ENCODE measurements around the gene TMEM247.

Gene TMEM247

DNA sequence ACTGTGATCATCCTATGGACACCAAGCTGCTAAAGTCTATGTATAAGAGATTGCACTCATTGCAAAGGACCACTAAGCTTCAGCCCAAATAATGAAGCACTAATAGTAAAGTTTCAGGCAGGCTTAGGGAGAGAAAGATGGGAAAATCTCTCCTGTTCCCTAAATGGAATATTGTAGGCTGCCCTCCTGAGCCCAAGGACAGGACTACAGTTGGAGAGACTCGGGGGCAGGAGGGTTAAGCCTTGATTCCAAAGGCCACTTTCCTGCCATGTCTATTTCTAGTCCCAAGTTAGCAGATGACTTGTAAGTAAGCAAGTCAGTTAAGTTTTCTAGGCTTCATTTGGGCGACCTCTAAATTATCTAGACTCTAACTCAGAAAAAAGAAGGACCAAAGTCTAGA, 9.0 kb downstream of the TMEM247 start:
- DNase-seq (ENCODE audit: low read depth, low spot score) = no peak

DNA sequence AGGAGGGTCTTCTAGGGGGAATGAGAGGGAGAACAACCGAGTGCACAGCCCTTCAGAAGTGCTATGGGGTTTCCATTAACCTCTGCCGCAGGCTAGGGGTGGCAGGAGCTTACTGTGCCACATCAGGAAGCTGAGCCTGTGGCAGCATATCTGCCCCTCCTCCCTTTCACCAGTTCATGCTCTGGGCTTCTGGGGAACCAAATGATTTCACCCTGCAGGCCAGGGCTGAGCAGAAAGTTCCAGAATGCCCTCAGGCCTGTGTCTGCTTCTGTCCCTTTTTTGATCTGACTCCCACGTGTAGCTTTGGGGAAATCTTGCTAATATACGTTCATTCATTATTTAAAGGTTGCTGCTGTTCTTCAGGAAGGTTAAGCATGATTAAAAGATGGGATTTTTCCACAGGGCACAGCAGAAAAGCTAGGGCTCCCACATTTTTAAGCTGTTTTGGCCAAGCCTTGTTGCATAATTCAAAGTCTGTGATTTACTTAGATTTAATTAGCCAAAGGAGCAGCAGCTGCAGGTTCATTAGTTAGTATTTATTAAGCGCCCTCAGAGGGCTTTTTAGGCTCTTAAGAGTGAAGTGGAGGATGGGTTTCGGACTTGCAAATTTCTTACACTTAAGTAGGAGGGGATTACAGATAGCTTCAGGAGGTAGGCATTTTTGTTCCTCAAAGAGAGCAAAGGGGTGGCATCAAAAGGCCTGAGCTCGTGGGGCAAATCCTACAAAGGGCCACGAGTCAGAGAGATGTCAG, 10.2 kb downstream of the TMEM247 start:
- DNase-seq (ENCODE audit: low read depth, low spot score) = no peak

DNA sequence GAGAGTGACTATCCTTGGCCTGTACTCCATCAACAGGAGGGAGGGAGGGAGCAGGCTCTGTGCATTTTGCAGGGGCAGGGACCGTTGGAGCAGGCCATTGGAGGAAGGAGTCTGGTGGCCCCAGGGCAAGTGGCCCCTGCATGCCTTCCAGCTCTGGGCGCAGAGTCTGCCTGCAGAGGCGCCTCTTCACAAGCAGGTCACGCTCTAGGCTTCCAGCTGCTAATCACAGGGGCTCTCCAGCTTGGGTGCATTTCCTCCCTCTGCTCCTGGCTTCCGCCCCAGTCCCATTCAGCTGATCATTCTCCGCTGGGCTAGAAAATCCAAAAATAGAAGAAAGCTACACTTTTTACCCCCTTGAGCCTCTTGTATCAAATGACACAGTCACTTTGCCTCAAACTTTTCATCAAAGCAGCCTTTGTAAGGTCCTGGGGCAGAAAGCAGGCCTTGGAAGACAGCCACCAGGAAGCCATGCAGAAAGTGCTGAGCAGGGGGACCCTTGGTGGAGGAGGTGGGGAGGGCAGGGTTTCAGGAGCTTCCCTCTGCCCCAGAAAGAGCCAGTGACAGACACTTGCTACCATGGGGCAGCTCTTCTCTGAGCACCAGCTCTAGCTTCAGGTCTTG, 11.3 kb downstream of the TMEM247 start:
- DNase-seq (ENCODE audit: low read depth, low spot score) = no peak

DNA sequence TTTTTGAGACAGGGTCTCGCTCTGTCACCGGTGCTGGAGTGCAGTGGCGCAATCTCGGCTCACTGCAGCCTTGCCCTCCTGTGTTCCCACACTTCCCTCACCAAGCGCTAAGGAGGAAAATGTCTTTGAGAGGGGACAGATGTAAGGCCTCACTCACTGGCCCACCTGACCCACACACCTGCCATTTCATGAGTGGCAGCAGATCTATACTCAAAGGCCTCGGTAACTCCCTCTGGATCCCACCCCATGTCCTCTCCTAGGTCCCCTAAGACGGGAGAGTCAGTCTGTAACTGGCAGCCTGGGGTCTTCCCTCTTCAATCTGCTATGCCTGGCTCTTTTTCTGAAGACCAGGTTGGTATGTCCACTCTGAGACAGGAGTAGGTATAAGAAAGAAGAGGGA, 12.9 kb downstream of the TMEM247 start:
- no peak for DNase-seq (ENCODE audit: low read depth, low spot score)

DNA sequence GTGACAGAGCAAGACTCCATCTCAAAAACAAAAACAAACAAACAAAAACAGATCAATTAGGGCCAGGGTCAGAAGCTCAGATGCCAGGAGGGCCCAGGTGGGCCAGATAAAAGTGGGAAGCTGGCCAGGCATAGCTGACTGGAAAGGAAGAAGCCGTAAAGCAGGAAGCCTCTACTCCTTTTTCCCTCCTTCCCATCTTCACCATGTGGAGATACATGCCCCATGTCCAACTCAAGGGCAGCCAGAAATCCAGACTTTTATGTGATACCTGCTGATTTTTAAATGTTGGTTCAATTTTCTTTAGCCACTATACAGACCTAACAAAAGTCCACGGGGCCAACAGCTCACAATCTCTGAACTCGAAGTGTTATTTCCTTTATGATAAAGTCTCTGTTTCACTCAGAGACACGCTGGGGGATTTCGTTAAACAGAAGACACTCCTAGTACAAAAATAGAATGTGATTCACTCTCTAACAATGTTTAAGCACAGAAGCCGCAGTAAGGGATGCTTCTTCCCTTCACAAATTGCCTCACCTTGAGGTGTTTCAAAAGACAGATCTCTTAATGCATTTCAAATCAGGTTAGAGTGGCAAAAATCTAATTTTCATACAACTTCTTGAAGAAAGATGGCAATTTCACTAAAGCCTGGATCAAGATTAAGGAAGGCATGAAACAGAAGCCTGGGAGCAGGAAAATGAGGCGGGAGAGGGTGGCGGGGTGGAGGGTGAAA, 14.0 kb downstream of the TMEM247 start:
- DNase-seq (ENCODE audit: low read depth, low spot score) = no peak

DNA sequence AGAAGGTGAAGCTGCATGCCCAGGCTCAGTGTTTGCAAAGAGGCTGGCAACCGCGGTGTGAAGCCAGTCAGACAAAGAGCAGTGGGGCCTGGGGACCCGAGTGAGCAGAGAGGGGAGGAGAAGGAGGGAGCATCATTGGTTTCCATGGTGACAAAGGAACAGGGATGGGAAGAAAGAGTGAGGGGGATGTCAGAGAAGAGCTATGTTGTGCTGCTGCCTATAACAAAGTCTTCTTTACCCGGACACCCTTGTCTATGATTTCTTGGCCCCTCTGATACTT, 14.5 kb downstream of the TMEM247 start:
- no peak for DNase-seq (ENCODE audit: low read depth, low spot score)

DNA sequence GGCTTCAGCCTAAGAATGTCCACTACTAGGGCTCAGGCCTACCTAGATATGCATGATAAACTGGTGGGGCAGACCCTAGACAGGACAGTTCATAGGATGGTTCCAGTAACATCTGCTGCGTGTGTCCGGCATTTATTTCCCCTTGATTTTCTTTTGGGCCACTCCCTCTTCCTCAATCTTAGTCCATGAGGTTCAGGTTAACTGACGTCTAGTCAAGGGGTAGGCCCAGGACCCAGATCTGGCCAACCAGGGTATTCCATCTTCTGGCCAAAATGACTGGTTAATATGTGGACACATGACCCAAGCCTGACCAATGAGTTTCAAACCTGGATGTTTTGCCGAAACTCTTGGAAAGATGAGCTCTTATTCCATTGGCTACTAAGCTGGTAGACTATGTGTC, 15.2 kb downstream of the TMEM247 start:
- no peak for DNase-seq (ENCODE audit: low read depth, low spot score)

DNA sequence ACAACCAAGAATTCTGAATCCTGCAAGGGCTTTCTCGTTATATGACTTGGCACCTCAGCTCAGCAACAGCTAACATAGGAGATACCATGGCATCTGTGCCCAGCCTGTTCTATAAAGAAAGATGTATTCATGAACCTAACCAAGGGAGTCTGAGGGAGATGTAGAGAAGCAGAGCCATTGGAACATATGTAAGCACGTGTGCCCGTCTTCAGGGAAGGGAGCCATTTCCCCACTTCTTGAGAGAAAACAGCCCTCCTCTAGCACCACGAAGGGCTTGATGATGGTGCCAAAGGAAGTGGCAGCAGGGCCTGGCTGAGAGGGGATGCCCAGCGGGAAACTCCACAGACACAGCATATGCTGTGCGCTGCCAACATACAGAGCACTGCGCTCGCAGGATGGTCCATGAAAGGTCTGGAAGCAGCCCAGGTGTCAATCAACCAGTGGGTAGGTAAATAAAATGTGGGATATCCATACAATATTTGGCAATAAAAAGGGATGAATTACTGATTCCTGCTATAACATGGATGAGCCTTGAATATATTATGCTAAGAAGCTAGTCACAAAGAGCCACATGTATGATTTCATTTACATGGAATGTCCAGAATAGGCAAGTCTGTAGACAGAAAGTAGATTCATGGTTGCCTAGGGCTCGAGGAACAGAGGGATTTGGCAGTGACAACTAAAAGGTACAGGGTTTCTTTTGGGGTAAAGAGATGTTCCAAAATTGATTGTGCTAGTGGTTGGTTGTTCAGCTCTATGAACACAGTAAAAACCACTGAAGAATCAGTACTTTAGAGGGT, 16.1 kb downstream of the TMEM247 start:
- no peak for DNase-seq (ENCODE audit: low read depth, low spot score)

DNA sequence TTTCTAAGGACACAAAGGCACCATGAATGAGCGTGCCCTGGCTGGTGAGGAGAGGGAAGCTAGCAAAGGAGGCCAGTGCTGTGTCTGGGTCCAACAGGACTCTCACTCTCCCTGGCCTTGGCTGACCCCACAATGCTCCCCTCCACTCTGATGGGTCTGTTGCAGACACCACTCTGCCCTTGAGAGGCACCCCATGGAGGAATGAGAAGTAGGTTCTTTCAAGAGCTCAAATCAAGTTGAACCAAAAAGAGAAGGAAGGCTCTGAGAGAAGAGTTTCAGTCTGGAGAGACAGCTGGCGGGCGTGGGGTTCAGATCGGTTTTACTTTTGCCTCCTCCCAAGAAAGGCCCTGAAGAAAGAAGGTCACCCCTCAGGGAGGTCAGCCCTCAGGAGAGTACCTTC, 18.4 kb downstream of the TMEM247 start:
- DNase-seq (ENCODE audit: low read depth, low spot score) = no peak

DNA sequence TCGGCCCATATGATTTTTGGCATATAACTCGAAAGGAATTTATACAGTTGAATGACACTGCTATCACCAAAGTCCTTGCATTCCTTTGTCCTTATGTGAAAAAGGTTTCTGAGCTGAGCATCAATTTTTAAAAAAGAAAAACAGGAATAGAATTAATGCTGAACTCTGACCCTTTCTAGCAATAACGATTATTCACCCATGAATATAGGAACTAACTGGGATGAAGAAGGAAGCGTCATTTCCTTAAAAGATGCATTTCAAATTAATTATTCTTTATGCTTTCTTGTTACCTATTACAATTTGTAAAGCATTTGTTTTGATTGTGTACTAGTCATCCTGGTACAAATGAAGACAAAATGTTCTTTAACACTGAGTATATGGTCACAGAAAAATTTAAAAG, 19.3 kb downstream of the TMEM247 start:
- no peak for DNase-seq (ENCODE audit: low read depth, low spot score)

DNA sequence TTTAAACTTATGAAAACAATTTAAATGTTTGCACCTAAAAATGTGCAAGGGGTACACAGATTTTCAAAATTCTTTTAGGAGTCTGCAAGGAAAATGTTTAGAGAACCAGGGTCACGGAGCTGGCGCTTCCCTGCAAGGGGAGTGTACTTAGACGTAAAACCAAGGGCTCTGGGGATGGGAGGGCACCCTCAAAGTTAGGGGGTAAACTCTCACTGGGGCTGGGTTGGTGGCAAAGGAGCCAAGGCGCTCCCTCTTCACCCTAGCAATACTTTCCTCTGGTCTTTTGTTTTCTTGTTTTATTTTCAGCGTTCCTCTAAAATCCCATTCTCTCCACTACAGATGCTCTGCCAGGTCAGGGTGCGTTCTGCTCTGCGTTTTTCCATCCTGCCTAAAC, 20.0 kb downstream of the TMEM247 start:
- no peak for DNase-seq (ENCODE audit: low read depth, low spot score)

DNA sequence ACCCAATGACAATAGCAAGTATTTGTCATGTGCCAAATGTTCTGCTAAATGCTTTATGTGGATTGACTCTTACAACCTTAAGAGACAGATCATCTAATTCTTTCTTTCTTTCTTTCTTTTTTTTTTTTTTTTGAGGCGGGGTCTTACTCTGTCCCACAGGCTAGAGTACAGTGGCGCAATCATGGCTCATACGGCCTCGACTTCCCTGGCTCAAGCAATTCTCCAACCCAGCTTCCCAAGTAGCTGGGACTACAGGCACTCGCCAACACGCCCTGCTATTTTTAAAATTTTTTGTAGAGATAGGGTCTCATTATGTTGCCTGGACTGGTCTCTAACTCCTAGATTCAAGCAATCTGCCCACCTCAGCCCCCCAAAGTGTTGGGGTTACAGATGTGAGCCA, 21.4 kb downstream of the TMEM247 start:
- no peak for DNase-seq (ENCODE audit: low read depth, low spot score)

DNA sequence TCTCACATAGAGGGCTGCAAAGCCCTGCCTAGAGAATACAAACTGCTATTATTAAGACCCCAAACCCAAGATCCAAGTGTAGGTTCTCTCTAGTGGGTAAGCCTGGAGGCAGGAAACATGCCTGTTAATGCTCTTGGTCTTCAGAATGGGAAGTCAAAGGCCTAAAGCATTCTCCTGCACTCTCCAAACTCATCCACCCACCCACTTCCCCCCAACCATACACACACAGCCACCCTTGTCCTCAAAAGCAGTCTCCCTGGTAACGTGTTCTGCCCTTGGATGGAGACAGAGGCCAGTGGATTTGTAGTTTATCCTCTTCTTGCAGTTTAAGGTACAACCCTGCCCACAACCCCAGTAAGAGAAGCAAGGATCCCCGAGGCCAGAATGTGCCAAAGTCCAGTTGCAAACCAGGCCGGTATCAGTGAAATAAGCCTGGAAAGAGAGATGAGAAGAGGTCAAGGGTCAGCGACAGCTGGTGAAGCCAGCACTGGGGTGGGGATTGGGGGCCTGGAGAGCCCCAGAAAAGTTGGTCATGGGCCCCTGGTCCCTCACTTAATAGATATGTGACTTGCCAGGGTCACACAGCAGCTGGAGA, 23.0 kb downstream of the TMEM247 start:
- no peak for DNase-seq (ENCODE audit: low read depth, low spot score)

DNA sequence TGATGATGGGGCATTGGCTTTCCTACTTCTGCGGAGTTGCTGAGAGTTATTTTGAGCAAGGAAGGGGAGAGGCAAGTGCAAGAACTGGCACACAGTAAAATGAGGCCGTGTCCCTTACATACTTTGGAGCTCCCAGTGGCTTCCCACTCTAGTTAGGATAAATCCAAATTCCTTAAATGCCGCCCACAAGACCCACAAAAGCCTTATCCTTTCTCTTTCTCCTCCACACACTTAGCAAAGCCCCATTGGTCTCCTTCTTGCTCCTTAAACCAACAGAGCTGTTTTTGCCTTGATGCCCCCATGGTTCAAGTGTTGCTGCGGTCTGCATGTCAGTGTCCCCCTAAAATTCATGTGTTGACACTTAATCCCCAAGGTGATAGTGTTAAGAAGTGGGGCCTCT, 24.3 kb downstream of the TMEM247 start:
- no peak for DNase-seq (ENCODE audit: low read depth, low spot score)

DNA sequence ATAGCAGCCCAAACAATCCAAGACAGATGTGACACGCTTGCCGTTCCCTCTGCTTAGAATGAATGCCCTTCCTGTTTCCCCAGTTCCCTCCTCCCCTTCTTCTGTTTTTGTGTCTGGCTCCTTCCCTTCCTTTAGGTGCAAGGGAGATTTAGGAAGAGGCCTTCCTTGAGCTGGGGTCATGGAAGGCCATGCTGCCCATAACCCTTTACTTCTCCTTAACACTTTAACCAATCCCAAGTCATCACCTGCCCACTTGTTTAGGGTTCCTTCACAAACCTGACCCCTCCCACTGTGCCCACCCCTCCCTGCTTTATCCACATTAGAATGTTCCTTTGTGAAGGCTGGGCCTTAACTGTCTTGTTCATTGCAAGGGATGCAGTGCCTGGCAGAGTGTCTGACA, 24.9 kb downstream of the TMEM247 start:
- no peak for DNase-seq (ENCODE audit: low read depth, low spot score)

DNA sequence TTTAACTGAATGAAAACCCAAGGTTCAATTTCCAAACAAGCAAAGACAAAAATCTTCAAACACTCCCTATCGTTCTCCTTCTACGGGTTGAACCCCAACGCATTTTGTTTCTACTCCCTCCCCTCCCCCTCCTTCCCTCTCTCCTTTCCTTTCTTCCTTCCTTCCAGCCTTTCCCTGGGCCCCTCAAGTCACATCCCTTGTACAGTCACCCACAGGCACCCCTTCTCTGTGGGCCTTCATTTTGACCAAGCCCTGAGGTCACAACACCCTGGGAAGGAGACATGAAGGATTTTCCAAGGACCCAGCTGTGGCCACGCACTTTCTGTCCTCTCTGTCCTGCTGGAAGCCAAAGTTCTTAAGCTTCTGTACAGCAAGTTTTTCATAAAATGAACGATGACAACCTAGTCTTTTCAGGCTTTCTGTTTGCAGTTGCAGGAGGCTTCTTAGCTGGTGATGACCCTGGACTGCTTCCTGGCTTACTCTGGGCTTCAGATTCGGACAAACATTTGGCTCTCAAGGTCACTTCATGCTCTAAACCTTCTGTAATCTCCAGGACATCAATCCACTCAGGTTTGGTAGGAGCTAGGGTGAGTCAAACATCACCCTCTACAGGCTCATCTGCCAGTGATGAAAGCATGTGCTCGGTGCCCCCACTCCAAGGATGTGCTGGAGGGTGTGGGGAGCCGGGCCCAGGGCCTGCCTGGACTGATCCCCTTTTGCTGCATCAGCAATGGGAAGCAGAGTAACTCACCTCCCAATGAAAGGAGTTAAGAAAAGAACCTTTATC, 25.5 kb downstream of the TMEM247 start:
- DNase-seq (ENCODE audit: low read depth, low spot score) = no peak

DNA sequence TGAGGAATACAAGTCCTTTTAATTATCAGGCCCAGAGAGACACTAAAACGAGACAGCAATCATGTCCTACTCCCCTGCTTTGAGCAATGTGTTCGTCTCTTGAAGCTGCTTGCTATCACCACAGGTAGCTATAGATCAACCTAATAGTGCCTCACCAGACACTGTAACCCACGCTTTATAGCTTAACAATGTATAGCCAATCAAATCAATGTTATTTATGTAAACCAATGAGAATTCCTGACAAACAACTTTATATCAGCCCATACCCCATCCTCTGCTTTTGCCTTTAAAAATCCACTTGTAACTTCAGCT, 26.1 kb downstream of the TMEM247 start:
- DNase-seq (ENCODE audit: low read depth, low spot score) = no peak

DNA sequence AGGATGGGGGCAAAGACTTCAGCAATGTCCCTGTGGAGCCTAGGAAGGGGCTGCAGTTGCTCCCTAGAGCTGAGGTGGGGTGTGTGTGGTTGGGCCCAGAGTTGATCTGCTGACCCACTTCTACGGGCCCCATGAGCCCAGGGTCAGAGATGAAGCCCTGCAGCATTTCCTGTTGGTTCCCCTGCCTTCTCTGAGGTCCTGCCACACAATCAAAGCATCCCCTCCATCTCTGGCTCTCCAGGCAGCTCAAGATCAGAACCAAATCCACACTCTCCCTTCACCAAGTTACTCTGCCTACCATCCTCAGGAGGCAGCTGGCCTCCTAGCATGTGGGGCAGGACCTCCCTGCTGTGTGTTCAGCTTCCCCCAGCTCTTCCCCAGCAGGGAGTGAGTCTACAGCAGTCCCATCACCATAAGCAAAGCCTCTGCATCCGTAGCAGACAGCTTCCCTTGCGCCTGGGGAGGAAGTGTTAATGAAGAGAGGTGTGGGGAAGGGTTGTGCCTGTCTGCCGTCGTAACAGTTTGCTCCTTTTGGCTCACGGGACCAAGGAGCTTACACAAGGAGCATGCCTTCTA, 26.9 kb downstream of the TMEM247 start:
- no peak for DNase-seq (ENCODE audit: low read depth, low spot score)

DNA sequence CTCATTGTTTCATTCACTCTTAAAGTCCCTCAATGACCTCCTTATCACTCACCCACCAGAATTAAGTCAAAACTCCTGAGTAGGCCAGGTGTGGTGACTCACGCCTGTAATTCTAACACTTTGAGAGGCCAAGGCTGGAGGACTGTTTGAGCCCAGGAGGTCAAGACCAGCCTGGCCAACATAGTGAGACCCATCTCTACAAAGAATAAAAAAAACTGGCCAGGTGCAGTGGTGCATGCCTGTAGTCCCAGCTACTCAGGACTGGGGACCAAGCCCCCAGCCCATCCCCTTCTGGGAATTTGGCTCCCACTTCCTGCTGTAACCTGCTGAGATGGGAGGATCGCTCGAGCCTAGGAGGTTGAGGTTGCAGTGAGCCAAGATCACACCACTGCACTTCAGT, 28.9 kb downstream of the TMEM247 start:
- DNase-seq (ENCODE audit: low read depth, low spot score) = no peak

DNA sequence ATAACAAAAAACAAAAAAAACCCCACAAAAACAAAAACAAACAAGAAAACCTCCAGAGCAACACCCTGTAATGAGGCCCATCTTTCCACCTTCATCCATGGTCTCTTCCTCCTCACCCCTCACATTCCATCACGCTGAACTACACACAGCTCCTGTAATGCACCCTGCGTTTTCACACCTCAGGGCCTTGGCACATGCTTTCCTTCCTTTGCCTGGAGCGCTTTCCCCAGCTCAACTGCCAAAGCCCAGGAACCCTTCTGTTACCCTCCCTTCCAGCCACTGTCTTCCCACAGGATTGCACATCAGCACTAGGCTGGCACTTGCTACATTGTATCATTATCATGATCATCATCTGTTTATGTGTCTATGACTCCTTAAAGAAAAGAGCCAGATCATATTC, 29.4 kb downstream of the TMEM247 start:
- DNase-seq (ENCODE audit: low read depth, low spot score) = no peak

DNA sequence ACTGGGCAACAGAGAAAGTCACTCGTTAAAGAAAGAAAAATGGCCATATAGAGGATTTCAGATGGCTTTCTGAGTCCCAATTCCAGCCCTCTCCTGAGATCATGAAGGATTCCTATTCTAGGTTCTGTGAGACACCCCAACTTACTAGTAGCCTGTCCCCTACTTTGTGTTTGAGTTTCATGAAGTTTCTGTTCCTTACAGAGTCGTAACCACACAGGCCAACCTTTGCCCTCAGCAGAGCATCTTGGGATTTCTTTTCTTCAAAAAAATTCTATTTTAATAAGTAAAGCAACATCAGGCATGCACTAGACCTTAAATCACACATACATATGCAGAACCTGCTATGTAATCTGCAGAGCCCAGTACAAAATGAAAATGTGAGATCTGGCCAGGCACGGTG, 30.4 kb downstream of the TMEM247 start:
- no peak for DNase-seq (ENCODE audit: low read depth, low spot score)
